ENCODE measurements around the gene URGCP. TPM values are rescaled to one million over a fixed set of nuclear protein-coding genes. Genes with fewer than 3 reads are reported as not detected.

Gene URGCP
- total and polyA plus RNA-seq, 12 donors: 14.1 to 46.3 (median 38.6) TPM

- Histone ChIP-seq H3K27me3 (no peaks in the 10 kb centered on the region), H3K27ac (peak overlapping the region in 8 of 10 donors; percentile 11 to 65 (median 48)), H3K36me3 (peaks cover 0 to 95% (median 26%) of the 10 kb centered on the region in 9 donors), H3K4me1 (peaks cover 5 to 32% (median 28%) of the 10 kb centered on the region in 9 donors), H3K9me3 (no peaks in the 10 kb centered on the region), H3K4me3 (no peak overlapping the region)
- DNase-seq: no peak
- intact Hi-C loops (cut with DNase I): no loop called here
- 52 to 55% methylated on average over 5 of the region's 5 CpGs for WGBS, 2 donors
- ATAC-seq: peak in 6 of 8 donors; percentile 11 to 33 (median 32)
- TF ChIP-seq, protein P1, sequence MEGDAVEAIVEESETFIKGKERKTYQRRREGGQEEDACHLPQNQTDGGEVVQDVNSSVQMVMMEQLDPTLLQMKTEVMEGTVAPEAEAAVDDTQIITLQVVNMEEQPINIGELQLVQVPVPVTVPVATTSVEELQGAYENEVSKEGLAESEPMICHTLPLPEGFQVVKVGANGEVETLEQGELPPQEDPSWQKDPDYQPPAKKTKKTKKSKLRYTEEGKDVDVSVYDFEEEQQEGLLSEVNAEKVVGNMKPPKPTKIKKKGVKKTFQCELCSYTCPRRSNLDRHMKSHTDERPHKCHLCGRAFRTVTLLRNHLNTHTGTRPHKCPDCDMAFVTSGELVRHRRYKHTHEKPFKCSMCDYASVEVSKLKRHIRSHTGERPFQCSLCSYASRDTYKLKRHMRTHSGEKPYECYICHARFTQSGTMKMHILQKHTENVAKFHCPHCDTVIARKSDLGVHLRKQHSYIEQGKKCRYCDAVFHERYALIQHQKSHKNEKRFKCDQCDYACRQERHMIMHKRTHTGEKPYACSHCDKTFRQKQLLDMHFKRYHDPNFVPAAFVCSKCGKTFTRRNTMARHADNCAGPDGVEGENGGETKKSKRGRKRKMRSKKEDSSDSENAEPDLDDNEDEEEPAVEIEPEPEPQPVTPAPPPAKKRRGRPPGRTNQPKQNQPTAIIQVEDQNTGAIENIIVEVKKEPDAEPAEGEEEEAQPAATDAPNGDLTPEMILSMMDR (IDR thresholded peaks at IDR 0.05): no peak
Measured at GRCh38 chr7:43878867-43879266, 27.5 kb downstream of the URGCP start.

- peaks cover 0 to 90% (median 25%) of the 10 kb centered on the region in 9 donors for H3K36me3 ChIP-seq
- H3K9me3 ChIP-seq: no peaks in the 10 kb centered on the region
- TF ChIP-seq, protein P1 (IDR thresholded peaks at IDR 0.05): no peak
- intact Hi-C loops (cut with DNase I): no loop called here
- H3K27ac ChIP-seq: peak overlapping the region in 8 of 10 donors; percentile 11 to 65 (median 48)
- no peaks in the 10 kb centered on the region for H3K27me3 ChIP-seq
- DNase-seq (no peak), ATAC-seq (peak in 4 of 8 donors; percentile 10 to 66 (median 47))
- 75 to 78% methylated on average over 38 of the region's 38 CpGs for WGBS, 2 donors
- H3K4me3 ChIP-seq: no peak overlapping the region
- H3K4me1 ChIP-seq: peaks cover 5 to 38% (median 32%) of the 10 kb centered on the region in 9 donors
Measured at GRCh38 chr7:43877968-43878864, 28.2 kb downstream of the URGCP start.

DNA sequence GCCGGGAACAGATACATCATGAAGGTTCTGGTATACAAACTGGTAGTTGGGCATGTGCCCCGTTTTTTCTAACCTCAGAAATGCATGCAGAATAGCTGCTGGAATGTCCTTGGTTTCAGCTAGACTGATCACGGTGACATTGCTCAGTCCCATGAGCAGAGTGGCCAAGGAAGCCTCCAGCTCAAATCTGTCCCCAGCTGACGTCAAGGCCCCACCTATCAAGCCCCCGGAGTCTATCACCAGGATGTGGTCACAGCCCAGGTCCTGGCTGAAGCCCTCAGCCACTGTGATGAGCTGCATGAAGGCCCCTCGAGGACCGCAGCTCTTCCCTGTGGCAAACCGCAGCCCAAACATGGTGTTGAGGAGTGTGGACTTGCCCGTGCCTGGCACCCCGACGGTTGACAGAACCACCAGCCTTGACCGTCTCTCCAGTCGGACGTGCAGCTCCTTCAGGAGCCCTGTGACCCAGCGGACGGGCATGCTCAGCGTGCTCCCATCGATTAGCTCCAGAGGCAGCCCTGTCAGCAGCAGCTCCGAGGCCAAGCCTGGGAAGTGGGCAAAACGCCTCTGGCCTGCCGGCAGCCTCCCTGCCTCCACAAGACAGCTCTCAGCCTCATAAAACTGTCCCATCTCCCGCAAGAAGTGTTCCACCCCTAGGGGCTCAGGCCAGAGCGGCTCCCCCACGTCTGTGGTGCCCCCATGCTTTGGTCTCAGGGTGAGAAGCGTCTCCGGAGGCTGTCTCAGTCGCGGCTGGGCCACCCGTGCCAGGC is 29.2 kb downstream of the URGCP start:
- H3K27ac ChIP-seq: peak overlapping the region in 5 of 10 donors; percentile 31 to 65 (median 51)
- 92 to 93% methylated on average over 29 of the region's 29 CpGs for WGBS, 2 donors
- ATAC-seq (peak in 1 of 8 donors; percentile 10), DNase-seq (no peak)
- TF ChIP-seq, protein P1 (IDR thresholded peaks at IDR 0.05): no peak
- no peak overlapping the region for H3K4me3 ChIP-seq
- peaks cover 0 to 82% (median 25%) of the 10 kb centered on the region in 9 donors for H3K36me3 ChIP-seq
- no peaks in the 10 kb centered on the region for H3K9me3 ChIP-seq
- intact Hi-C loops (cut with DNase I): no loop called here
- H3K4me1 ChIP-seq: peaks cover 12 to 47% (median 40%) of the 10 kb centered on the region in 9 donors
- H3K27me3 ChIP-seq: no peaks in the 10 kb centered on the region

- H3K27me3 ChIP-seq: no peaks in the 10 kb centered on the region
- H3K4me1 ChIP-seq: peaks cover 13 to 57% (median 42%) of the 10 kb centered on the region in 9 donors
- TF ChIP-seq, protein P1 (IDR thresholded peaks at IDR 0.05): no peak
- intact Hi-C loops (cut with DNase I): no loop called here
- H3K27ac ChIP-seq: no peak overlapping the region
- H3K36me3 ChIP-seq: peaks cover 0 to 73% (median 25%) of the 10 kb centered on the region in 9 donors
- H3K4me3 ChIP-seq: no peak overlapping the region
- 83 to 86% methylated on average over 7 of the region's 7 CpGs for WGBS, 2 donors
- H3K9me3 ChIP-seq: no peaks in the 10 kb centered on the region
- DNase-seq (no peak), ATAC-seq (no peak)
Measured at GRCh38 chr7:43876241-43876640, 30.2 kb downstream of the URGCP start.

Measured in heart right ventricle (tissue), 16 donors.